Measurements from ENCODE around the gene RXYLT1. TPM values are rescaled to one million over a fixed set of nuclear protein-coding genes. Genes with fewer than 3 reads are reported as not detected.
"Not testable (repeated sequence)": the region's sequence is repeated elsewhere in the genome, so short reads cannot be mapped to it uniquely, and the experiment has no call there.

Gene RXYLT1
- total RNA-seq, 1 donor from 2014 or later: 14.7 TPM

GRCh38 chr12:63836046-63836445 lies 56.3 kb downstream of the RXYLT1 start:
- no peak for DNase-seq (ENCODE audit: low spot score, unreplicated experiment)
- H3K27ac Mint-ChIP-seq: no peak overlapping the region
- H3K4me1 Mint-ChIP-seq (ENCODE audit: low read depth): peaks cover 11% of the 10 kb centered on the region
- no peaks in the 10 kb centered on the region for H3K36me3 Mint-ChIP-seq (ENCODE audit: insufficient read depth)
- peaks cover 3% of the 10 kb centered on the region for H3K27me3 Mint-ChIP-seq
- no peak overlapping the region for H3K4me3 Mint-ChIP-seq (ENCODE audit: low read depth)
- H3K9me3 Mint-ChIP-seq (ENCODE audit: low read depth): no peaks in the 10 kb centered on the region
- TF ChIP-seq CTCF (IDR thresholded peaks at IDR 0.05; ENCODE audit: unreplicated experiment): no peak

- no peaks in the 10 kb centered on the region for H3K36me3 Mint-ChIP-seq (ENCODE audit: insufficient read depth)
- no peaks in the 10 kb centered on the region for H3K9me3 Mint-ChIP-seq (ENCODE audit: low read depth)
- H3K4me1 Mint-ChIP-seq (ENCODE audit: low read depth): peaks cover 11% of the 10 kb centered on the region
- H3K27ac Mint-ChIP-seq: no peak overlapping the region
- no peak overlapping the region for H3K4me3 Mint-ChIP-seq (ENCODE audit: low read depth)
- no peak for DNase-seq (ENCODE audit: low spot score, unreplicated experiment)
- peaks cover 8% of the 10 kb centered on the region for H3K27me3 Mint-ChIP-seq
- TF ChIP-seq CTCF (IDR thresholded peaks at IDR 0.05; ENCODE audit: unreplicated experiment): no peak
These were observed 57.2 kb downstream of the RXYLT1 start for GRCh38 chr12:63836936-63837335.

GRCh38 chr12:63838411-63838810 lies 58.7 kb downstream of the RXYLT1 start:
- Mint-ChIP-seq H3K27ac (no peak overlapping the region), H3K4me1 (ENCODE audit: low read depth) (peaks cover 11% of the 10 kb centered on the region), H3K4me3 (ENCODE audit: low read depth) (no peak overlapping the region), H3K9me3 (ENCODE audit: low read depth) (no peaks in the 10 kb centered on the region), H3K27me3 (peaks cover 11% of the 10 kb centered on the region), H3K36me3 (ENCODE audit: insufficient read depth) (no peaks in the 10 kb centered on the region)
- DNase-seq (ENCODE audit: low spot score, unreplicated experiment): no peak
- TF ChIP-seq CTCF (IDR thresholded peaks at IDR 0.05; ENCODE audit: unreplicated experiment): no peak

GRCh38 chr12:63841011-63841410 lies 61.3 kb downstream of the RXYLT1 start:
- Mint-ChIP-seq H3K36me3 (ENCODE audit: insufficient read depth) (no peaks in the 10 kb centered on the region), H3K27ac (no peak overlapping the region), H3K27me3 (peaks cover 11% of the 10 kb centered on the region), H3K4me3 (ENCODE audit: low read depth) (no peak overlapping the region), H3K9me3 (ENCODE audit: low read depth) (no peaks in the 10 kb centered on the region), H3K4me1 (ENCODE audit: low read depth) (peaks cover 11% of the 10 kb centered on the region)
- TF ChIP-seq CTCF (IDR thresholded peaks at IDR 0.05; ENCODE audit: unreplicated experiment): no peak
- DNase-seq (ENCODE audit: low spot score, unreplicated experiment): no peak

- TF ChIP-seq CTCF (IDR thresholded peaks at IDR 0.05; ENCODE audit: unreplicated experiment): no peak
- no peak for DNase-seq (ENCODE audit: low spot score, unreplicated experiment)
- Mint-ChIP-seq H3K27me3 (peaks cover 11% of the 10 kb centered on the region), H3K9me3 (ENCODE audit: low read depth) (no peaks in the 10 kb centered on the region), H3K4me3 (ENCODE audit: low read depth) (no peak overlapping the region), H3K4me1 (ENCODE audit: low read depth) (peaks cover 13% of the 10 kb centered on the region), H3K27ac (peak overlapping the region; percentile 3), H3K36me3 (ENCODE audit: insufficient read depth) (no peaks in the 10 kb centered on the region)
These were observed 61.9 kb downstream of the RXYLT1 start for GRCh38 chr12:63841571-63841970.

- H3K9me3 Mint-ChIP-seq (ENCODE audit: low read depth); DNase-seq (ENCODE audit: low spot score, unreplicated experiment); H3K36me3 Mint-ChIP-seq (ENCODE audit: insufficient read depth): not testable (repeated sequence)
- Mint-ChIP-seq H3K4me1 (ENCODE audit: low read depth) (peaks cover 12% of the 10 kb centered on the region), H3K27ac (peak overlapping the region; percentile 62), H3K4me3 (ENCODE audit: low read depth) (peak overlapping the region; percentile 74), H3K27me3 (peaks cover 11% of the 10 kb centered on the region)
These were observed 63.0 kb downstream of the RXYLT1 start for GRCh38 chr12:63842750-63843149.

All from progenitor cell of endocrine pancreas (in vitro differentiated cells).